GM19452 (cell line): ENCODE results near the gene RASSF7.
"Not testable (repeated sequence)": the region's sequence is repeated elsewhere in the genome, so short reads cannot be mapped to it uniquely, and the experiment has no call there.

ENCODE experiments used
- ATAC-seq: cut with Tn5 transposase; IDR thresholded peaks from one replicate; pipeline ENCODE4 v1.9.1; 2021; ENCODE audit not compliant: unreplicated experiment

Gene RASSF7

DNA sequence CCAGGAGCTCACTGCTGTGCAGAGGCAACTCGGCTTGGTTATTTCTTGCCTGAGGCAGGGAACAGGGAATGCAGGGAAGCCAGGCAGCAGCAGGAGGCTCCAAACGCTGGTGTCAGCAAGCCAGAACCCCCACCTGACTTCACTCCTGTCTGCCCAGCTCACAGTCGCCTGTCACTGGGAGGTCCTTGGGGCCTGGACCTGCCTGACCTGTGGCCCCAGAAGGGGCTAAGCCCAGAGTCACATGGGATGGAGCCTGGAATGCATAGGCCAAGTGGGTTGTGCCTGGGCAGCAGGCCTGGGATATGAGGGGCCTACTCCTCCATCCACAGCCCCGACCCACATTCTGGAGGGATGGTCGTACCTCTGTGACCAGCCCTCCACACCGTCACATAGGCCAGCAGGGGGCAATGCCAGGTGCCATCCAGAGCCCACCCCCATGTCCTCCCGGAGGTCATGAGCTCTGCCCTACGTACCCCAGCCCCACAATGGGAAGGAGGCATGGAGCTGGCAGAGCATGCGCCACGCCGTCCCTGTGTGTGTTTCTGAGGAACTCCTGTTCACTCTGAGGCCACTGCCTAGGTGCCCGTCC is 5.2 kb downstream of the RASSF7 start:
- ATAC-seq: no peak

DNA sequence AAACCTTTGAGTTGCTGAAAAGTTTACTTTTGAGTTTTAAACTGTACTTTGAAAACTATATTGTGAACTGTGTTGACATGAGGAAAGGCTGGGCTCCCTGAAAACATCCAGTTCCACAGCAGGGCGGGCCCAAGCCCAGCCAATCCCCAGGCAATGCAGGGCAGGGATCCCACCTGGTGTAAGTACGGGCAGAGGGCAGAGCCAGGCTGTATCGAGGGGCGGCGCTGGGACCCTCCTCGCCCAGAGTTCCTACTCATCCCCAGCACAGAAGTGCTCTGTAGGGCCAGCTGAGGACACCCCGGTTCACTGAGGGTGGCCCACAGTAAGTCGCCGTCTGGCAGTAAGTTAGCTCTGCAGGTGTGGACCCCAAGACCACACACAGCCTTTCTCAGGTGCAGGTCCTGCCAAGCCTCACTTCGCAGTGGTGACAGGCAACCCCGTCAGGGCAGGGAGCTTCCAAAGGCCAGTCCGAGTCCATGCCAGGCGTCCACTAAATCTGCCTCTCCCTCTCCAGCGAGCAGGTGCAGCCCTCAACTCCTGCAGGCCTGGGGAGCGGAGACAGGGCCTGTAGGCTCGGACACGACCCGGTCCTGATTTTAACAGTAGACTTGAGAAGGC is 6.3 kb downstream of the RASSF7 start:
- ATAC-seq: no peak

DNA sequence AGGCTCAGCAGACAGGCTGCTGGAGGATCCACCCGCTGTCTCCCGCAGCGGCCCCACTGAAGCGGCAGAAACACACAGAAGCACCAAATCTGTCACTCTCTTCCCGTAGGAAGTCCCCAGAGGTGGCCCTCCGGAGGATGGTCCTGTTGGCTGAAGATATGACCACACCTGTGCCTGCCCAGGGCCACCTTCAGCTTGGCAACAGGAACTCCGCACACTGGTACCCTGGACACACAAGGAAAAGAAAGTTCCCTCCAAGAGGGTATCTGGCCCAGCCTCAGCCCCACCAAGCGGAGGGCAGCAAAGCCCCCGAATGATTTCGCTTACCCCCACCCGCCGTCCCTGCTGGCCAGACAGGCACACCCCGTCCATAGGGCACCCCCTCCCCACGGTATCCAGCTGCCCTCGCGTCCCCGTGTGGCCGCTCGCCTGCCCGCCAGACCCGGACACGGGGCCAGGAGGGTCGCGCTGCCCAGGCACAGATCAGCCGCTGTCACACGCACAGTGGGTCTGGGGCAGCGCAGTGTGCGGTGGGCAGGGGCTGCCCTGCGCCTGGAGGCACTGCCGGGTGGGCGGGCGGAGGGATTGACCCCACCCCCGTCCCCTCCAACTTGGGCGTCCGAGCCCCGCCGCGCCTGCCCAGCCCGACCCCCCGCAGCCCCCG is 7.0 kb downstream of the RASSF7 start:
- ATAC-seq: no peak

DNA sequence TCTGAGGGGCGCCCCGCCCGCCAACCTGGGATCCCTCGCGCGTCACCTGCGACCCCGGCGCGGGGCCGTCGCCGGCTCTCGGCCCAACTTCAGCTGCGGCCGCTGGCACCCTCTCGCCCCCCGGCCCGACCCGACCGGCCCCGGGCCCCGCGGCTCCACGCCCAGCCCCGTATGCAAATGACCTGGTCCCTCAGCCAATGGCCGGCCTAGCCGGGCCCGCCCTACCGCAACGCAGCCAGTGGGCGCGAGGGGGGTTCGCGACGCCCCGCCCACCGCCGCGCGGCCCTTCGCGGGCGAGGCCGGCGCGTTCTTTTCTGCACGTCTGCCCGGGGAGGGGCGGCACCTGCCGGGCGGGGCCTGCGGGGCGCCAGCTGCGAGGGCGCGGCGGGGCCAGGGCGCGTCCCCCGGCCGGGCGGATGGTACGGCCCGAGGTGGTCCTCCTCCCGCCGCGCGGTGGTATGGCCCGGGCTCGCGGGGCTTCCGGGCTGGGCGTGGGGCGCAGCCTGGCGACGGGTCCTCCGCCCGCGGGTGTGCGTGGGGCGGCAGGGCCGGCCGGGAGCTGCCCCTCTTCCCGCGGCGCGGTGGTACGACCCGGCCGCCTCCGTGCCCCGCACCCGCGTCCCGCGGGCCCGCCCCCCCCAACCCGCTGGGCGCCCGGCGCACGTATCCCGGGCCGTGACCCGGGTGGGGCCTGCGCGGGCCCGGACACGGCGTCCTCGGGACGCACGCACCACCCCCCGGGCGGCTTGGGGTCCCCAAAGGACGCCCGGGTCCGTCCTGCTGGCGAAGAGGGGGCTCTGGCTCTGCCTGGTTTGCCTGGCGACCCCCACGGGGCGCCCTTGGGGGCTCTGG is 7.8 kb downstream of the RASSF7 start:
- peak; percentile 83 for ATAC-seq

DNA sequence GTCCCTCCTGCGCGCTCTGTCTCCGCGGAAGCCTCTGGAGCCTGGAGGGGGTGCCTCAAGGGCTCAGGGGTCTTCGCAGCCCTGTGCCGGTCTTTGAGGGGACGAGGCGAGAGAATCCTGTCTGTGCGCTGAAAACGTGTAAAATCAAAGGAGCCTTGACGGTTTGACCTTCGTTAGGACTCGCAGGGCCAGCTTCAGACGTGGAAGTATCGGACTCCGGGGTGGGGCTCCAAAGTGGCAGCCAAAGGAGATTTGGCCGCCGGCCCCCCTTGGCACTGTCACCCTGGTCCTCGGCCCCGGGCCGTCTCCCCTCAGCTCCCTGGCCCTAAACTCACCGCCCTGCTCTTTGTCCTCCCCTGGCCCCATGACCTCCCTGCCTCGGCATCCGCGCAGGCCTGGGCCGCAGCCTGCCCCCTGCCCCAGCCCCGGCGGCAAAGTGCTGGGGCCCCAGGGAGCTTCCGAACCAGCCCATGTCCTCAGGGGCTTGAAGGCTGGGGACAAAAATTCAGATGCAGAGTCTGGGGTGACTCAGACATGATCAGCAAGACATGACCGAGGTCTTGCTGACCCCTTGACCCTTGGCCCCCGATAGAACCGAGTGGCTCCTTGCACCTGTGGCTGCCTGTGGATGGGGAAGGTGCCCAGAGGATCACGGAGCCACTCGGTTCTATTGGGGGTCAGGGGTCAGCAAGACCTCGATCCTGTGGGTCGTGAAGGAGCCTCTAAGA is 8.6 kb downstream of the RASSF7 start:
- peak; percentile 5 for ATAC-seq

DNA sequence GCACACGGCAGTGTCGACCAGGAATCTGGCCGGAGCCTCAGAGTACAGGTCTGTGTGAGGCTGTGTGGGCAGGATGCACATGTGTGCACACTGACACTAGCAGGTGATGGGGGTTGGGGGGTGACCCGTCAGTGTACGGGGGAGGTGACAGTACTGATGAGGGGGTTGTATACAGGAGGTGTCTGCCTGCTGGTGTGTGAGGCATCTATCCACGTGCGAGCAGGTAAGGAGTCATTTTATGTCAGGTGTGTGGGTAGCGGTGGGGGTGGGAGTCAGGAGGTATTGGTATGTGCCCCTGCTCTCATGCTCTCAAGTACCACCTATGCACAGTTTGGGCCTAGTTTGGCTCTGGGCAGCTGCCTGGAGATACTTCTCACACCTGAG is 11.0 kb downstream of the RASSF7 start:
- ATAC-seq: no peak

DNA sequence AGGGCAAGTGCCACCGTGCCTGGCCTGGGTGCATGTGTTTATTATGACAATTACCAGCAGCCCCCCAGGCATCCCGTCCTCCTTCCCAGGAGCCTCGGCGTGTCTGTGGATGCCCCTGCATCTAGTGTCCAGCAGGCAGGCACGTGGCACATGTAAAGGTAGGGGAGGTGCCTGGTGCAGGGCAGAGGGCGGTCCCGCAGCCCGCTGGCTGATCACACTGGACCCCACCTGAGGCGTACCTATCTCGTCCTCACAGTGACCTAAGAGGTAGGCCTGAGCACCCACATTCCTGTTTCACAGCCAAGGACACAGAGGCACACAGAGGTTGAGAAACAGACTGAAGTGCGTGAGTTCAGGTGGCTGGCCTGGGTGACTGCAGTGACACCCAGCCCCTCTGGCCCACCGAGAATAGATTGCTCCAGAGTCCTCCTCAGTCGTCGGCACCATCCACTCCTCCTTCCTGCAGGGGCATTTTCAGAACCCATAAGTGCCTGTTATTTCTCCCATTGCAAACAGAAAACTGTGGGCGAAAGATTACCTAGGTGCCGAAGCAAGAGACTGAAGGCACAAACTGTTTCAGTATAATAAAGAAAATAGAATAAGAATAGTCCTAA is 12.5 kb downstream of the RASSF7 start:
- no peak for ATAC-seq

DNA sequence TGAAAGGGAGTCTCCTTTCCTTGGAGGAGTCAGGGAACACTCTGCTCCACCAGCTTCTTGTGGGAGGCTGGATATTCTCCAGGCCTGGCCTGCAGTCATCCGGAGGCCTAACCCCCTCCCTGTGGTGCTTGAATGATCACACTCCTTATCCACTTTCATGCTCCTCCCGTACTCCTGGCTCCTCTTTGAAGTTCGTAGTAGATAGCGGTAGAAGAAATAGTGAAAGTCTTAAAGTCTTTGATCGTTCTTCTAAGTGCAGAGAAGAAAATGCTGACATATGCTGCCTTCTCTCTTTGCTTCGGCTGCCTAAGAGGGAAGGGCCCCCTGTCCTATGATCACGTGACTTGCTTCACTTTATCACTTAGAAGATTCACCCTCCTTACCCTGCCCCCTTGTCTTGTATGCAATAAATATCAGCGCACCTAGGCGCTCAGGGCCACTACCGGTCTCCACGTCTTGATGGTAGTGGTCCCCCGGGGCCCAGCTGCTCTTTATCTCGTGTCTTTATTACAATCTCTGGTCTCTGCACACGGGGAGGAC is 13.3 kb downstream of the RASSF7 start:
- ATAC-seq: not testable (repeated sequence)

DNA sequence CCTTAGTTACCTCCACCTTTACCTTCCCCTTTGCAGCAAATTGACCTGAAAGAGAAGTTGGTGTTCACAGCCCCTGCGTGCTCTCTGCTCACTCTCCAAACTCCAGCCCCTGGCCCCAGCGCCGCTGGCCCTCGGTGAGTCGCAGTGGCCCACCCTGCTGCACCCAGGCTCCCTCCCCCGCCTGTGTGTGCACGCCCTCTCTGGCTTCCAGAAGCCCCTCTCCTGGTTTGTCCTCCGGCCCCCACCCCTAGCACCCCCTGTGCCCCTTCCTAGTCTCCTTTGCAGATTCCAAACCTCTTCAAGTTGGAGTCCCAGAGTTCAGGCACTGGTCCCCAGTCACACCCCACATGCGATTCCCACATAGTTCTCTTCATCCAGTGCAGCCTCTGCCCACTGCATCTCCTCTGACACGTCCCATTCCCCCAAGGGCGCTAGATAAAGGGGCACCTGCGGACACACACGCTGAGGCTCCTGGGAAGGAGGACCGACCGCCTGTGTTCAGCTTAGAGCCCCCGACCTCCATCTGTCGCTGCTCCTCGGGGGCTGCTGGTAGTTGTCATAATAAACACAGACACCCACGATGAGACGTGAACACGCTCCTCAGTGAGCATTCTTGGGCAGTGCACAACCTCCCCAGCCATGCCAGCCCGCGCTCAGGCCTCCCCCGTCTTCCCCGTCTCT is 14.0 kb downstream of the RASSF7 start:
- ATAC-seq: no peak

DNA sequence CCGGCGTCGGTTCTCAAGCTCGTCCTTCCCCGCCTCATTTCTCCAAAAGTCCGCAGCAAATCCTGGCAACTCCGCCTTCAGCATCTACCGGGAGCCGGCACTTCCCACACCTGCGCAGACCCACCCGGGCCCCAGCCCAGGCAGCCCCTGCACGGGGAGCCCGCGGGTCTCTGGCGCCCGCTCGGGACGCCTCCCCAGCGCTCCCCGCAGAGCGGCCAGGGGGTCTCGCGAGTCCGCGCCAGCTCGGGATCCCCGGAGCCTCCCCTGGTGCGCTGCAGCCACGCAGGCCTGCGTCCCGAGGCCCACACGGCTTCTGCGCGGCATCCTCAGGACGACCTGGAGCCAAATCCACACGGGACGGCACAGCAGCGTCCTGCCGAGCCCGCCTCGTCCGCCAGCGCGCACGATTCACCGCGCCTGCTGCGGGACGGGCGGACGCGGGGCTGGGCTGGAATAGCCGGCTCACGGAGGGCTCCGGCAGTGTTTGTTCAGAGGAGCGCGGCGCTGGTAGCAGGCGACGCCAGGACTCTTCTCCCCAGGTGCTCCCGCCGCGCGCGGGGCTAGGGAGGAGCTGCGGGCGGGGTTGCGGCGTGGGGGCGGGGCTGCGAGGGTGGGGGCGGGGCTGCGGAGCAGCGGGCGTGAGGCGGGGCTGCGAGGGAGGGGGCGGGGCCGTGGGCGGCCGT is 14.7 kb downstream of the RASSF7 start:
- ATAC-seq: peak; percentile 26

DNA sequence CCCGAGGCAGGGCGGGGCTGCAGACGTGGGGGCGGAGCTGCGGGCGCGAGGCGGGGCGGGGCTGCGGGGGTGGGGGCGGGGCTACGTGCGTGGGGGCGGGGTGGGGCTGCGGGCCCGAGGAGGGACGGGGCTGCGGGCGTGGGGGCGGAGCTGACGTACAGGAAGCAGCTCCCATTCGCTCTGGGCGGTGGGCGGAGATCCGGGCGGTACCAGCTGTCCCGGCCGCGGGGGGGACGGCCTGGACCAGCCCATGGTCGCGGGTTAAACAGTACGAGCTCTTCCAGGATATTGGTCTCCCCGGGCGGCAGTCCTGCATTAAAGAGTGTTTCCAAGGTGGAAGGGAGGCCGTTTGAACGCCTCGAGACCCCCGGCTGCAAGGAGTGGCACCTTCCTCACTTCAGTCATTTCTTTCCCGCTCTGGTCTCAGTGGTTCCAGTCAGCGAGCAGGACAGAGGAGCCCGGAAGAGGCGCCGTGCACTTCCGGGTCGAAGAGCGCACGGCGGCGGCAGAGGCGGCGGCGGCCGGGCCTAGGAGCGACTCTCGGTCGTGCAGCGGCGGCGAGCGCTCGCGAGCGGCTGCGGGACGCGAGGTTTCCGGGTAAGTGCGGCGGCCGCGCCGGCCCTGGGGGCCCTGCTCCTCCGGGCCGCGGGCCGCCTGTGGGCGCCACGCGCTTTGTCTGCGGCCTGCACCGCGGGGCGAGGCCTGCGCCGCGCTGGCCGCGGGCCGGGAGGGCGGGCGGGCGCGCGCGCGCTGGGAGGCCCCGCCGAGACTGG is 15.4 kb downstream of the RASSF7 start, which contains the start of gene PHRF1:
PHRF1 (plus strand) TSS at position 475 of the 773 bp plus-strand sequence. CDS start 5,043 bp downstream, outside the sequence.
- peak; percentile 79 for ATAC-seq

DNA sequence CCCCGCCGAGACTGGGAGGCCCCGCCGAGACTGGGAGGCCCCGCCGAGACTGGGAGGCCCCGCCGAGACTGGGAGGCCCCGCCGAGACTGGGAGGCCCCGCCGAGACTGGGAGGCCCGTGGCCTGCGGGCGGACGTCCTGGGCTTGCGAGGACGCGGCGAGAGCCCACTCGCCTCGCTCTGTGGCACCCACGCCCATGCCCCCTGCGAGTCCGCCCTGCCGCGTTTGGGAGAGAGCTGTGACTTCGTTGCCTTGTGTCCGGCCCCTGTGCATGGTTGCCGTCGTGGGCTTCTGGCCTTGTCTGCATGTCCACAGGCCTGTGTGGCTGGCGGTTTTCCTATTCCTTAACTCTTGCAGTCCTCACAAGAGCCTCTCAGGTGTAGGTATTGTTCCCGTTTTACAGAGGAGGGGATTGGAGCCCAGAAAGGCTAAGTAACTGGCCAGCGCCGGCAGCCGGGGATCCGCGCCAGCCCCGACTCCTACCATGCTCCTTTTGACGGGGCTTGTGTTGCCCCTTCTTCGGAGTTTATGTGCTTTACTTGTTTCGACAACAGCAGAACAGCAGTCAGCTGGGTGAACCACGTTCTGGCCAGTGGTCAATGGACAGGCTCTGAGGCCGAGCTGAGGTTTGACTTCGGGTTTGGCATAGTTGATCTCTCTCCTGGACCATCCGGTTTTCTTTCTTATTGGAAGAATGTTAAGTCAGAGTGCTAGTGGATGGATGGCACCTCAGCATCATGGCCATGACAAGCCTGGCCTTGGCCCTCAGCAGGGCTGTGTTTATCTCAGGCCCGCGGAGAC is 16.2 kb downstream of the RASSF7 start:
- no peak for ATAC-seq

DNA sequence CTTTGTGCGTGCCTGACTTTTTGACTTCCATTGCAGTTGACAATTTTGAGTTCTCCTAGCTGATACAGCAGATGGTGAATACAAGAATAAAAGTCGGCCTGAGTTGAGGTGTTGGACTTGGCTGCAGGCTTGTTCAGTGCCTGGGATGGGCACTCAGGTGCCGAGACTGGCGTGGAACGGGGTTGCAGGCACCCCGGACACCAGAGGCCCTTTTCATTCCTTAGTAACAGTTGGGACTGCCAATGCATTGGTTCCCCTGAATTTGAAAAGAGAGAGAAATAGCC is 16.8 kb downstream of the RASSF7 start:
- ATAC-seq: no peak

DNA sequence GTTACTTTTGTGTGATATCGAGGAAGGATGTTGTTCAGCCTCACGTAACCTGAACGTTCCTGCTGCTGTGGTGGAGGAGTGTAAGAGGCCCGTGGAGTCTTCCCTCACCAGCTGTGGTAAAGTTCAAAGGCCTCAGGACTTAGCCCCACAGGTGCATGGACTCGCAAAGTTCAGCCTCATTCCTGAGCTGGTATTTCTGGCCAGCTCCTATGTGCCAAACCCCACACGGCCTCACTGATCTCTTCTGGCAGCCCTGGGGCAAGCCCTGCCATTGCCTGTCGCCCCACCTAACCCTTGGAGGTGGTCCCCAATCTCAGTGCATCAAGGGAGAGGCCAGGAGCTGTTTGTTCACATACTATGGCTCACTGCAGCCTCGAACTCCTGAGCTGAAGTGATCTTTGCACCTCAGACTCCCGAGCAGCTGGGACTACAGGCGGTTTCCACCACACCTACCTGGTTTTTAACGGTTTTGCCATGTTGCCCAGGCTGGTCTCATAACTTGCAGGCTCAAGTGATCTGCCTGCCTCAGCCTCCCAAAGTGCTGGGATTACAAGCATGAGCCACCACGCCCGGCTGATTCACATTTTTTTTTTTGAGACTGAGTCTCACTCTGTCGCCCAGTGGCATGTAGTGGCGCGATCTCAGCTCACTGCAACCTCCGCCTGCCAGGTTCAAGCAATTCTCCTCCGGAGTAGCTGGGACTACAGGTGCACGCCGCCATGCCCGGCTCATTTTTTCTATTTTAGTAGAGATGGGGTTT is 17.7 kb downstream of the RASSF7 start:
- no peak for ATAC-seq

DNA sequence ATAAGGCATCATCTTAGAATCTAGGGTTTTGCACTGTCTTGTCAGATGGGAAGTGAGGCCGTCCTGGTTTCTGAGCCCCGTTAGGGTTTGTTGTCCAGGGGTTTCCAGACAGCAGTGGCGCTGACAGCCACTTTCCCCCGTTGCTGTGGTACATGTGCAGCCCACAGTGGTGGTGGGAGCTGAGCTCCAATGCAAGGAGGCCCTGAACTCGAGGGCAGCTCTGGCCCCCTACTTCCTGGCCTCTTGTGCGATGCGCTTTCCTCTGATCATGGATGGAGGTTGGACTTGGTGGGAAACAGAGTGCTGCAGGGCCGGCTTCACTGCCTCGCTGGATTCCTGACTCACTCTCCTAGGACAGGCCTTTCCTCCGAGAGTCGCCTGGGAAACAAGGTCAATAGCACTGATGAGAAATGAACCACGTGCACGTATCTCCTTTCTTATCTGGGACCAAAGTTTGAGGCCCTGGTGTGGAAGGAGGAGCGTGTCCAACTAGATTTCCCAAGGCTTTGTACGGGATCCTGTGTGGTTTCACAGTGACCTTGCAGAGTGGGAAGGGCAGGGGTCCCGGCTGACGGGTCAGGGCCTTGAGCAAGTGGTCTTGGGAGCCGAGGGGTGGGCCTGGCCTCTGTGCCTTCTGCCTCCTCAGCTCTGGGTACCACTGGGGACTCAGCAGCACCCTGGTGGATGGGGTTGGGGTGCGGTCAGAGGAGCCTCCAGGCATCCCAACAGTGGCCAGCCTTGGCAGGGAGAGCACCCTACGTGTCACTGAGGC is 19.2 kb downstream of the RASSF7 start:
- ATAC-seq: no peak

DNA sequence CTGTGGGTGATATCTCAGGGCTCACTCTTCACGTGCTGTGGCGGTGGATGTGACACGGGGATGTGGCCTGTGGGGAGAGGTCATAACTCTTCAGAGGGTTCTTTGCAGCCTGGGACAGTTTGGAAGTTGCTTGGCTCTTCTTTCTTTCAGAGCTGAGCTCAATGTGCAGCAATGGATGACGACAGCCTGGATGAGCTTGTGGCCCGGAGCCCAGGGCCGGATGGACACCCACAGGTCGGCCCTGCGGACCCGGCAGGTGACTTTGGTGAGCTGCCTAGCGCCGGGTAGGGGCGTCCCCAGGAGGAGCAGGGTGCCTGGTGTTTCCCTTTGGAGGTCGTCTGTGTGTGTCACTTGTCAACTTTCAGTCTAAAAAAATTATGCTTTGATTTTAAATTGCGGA is 20.6 kb downstream of the RASSF7 start:
- ATAC-seq: no peak
